Erythroblast (primary cell): ENCODE results near the gene KLC1.

Experiments used
- GATA1 ChIP-seq: IDR thresholded peaks from 2 replicates; pipeline ENCODE4 v1.6.1; 2011; ENCODE audit warnings: low read depth, mild to moderate bottlenecking, control low read depth, low read length, moderate library complexity
- POLR2A ChIP-seq: IDR thresholded peaks from 2 replicates; pipeline ENCODE4 v1.6.1; 2011; ENCODE audit warnings: mild to moderate bottlenecking, low read length

- TF ChIP-seq POLR2A, result no peak
- no peak for TF ChIP-seq GATA1
These were observed 23.8 kb downstream of the KLC1 start for GRCh38 chr14:103652806-103653205.
